ENCODE measurements around the gene APOA4. TPM values are rescaled to one million over a fixed set of nuclear protein-coding genes. Genes with fewer than 3 reads are reported as not detected.

The APOA4 gene
- total and polyA plus RNA-seq, 2 of the 13 experiments (the other 11 are each of a cell fraction or from before 2014, with no cell fraction given): 3.8 to 7.2 TPM

DNA sequence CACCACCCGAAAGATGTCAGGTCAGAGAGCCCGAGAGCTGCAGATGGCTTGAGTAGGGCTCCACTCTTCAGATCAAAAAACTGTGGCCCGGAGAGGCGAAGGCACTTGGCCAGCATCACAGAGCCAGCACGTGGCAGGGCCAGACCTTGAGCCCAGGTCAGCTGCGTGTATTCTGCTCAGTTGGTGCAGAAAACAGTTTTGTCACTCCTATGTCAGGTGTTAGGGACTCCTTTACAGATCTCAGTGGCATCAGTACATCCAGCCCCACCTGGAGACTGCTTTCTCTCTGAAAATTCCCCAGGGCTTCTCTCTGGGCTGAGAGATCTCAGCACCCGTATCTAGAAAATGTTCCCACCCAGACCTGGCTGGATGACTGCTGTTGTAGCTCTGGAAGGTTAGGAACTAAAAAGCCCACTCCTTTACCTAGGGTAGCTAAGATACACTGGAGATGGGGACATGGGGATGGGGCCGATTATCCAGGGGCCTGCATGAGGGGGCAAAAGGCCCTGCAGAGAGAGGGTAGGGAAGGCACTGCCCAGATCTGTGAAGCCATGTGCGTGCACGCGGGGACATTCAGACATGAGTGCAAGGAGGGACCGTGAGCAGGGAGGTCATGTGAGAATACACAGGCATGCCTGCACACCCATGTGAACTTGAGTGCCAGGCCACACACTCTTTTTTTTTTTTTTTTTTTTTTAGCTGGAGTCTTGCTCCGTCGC is 10.9 kb upstream of the APOA4 start (continued):
- TF ChIP-seq, protein P1, sequence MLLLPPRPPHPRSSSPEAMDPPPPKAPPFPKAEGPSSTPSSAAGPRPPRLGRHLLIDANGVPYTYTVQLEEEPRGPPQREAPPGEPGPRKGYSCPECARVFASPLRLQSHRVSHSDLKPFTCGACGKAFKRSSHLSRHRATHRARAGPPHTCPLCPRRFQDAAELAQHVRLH (CRISPR knock-in tag; IDR thresholded peaks at IDR 0.05; ENCODE audit: borderline replicate concordance, low read depth): 0 out of 2 replicates have a peak, but pooled peaks have one; percentile 3
- TF ChIP-seq, protein P2, sequence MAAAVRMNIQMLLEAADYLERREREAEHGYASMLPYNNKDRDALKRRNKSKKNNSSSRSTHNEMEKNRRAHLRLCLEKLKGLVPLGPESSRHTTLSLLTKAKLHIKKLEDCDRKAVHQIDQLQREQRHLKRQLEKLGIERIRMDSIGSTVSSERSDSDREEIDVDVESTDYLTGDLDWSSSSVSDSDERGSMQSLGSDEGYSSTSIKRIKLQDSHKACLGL (CRISPR knock-in tag; IDR thresholded peaks at IDR 0.05): no peak; the same call in 1 of the 2 replicates
- TF ChIP-seq FOXO1 (CRISPR knock-in tag; IDR thresholded peaks at IDR 0.05): 0 out of 2 replicates have a peak, but pooled peaks have one; percentile 53
- TF ChIP-seq, protein P3, sequence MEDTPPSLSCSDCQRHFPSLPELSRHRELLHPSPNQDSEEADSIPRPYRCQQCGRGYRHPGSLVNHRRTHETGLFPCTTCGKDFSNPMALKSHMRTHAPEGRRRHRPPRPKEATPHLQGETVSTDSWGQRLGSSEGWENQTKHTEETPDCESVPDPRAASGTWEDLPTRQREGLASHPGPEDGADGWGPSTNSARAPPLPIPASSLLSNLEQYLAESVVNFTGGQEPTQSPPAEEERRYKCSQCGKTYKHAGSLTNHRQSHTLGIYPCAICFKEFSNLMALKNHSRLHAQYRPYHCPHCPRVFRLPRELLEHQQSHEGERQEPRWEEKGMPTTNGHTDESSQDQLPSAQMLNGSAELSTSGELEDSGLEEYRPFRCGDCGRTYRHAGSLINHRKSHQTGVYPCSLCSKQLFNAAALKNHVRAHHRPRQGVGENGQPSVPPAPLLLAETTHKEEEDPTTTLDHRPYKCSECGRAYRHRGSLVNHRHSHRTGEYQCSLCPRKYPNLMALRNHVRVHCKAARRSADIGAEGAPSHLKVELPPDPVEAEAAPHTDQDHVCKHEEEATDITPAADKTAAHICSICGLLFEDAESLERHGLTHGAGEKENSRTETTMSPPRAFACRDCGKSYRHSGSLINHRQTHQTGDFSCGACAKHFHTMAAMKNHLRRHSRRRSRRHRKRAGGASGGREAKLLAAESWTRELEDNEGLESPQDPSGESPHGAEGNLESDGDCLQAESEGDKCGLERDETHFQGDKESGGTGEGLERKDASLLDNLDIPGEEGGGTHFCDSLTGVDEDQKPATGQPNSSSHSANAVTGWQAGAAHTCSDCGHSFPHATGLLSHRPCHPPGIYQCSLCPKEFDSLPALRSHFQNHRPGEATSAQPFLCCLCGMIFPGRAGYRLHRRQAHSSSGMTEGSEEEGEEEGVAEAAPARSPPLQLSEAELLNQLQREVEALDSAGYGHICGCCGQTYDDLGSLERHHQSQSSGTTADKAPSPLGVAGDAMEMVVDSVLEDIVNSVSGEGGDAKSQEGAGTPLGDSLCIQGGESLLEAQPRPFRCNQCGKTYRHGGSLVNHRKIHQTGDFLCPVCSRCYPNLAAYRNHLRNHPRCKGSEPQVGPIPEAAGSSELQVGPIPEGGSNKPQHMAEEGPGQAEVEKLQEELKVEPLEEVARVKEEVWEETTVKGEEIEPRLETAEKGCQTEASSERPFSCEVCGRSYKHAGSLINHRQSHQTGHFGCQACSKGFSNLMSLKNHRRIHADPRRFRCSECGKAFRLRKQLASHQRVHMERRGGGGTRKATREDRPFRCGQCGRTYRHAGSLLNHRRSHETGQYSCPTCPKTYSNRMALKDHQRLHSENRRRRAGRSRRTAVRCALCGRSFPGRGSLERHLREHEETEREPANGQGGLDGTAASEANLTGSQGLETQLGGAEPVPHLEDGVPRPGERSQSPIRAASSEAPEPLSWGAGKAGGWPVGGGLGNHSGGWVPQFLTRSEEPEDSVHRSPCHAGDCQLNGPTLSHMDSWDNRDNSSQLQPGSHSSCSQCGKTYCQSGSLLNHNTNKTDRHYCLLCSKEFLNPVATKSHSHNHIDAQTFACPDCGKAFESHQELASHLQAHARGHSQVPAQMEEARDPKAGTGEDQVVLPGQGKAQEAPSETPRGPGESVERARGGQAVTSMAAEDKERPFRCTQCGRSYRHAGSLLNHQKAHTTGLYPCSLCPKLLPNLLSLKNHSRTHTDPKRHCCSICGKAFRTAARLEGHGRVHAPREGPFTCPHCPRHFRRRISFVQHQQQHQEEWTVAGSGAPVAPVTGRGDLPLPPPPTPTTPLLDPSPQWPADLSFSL (CRISPR knock-in tag; IDR thresholded peaks at IDR 0.05): no peak
- TF ChIP-seq, protein P4, sequence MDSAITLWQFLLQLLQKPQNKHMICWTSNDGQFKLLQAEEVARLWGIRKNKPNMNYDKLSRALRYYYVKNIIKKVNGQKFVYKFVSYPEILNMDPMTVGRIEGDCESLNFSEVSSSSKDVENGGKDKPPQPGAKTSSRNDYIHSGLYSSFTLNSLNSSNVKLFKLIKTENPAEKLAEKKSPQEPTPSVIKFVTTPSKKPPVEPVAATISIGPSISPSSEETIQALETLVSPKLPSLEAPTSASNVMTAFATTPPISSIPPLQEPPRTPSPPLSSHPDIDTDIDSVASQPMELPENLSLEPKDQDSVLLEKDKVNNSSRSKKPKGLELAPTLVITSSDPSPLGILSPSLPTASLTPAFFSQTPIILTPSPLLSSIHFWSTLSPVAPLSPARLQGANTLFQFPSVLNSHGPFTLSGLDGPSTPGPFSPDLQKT (CRISPR knock-in tag; IDR thresholded peaks at IDR 0.05; ENCODE audit: borderline replicate concordance): no peak
- peak; percentile 84; the same call in 1 of the 2 replicates for TF ChIP-seq KDM4B (CRISPR knock-in tag; IDR thresholded peaks at IDR 0.05)
- TF ChIP-seq NFE2L1 (CRISPR knock-in tag; IDR thresholded peaks at IDR 0.05; ENCODE audit: borderline replicate concordance): no peak
- TF ChIP-seq ZNF678 (CRISPR knock-in tag; IDR thresholded peaks at IDR 0.05): 0 out of 2 replicates have a peak, but pooled peaks have one; percentile 42
- TF ChIP-seq ZNF331 (CRISPR knock-in tag; IDR thresholded peaks at IDR 0.05): peak; percentile 76
- TF ChIP-seq, protein P5, sequence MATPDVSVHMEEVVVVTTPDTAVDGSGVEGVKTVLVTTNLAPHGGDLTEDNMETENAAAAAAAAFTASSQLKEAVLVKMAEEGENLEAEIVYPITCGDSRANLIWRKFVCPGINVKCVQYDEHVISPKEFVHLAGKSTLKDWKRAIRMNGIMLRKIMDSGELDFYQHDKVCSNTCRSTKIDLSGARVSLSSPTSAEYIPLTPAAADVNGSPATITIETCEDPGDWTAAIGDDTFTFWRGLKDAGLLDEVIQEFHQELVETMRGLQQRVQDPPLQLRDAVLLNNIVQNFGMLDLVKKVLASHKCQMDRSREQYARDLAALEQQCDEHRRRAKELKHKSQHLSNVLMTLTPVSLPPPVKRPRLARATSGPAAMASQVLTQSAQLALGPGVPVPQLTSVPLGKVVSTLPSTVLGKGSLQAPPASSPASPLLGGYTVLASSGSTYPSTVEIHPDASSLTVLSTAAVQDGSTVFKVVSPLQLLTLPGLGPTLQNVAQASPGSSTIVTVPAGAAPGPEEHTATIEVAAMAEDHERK (CRISPR knock-in tag; IDR thresholded peaks at IDR 0.05; ENCODE audit: low read depth): no peak
- no peak for TF ChIP-seq ZNF460 (CRISPR knock-in tag; IDR thresholded peaks at IDR 0.05; ENCODE audit: borderline replicate concordance)

Measured in HepG2 (cell line).